ENCODE results near the gene CDH23. TPM values are rescaled to one million over a fixed set of nuclear protein-coding genes. Genes with fewer than 3 reads are reported as not detected.

The CDH23 gene
- total RNA-seq, 1 donor from 2014 or later, result 4.5 TPM

- Histone ChIP-seq H3K36me3 (no peaks in the 10 kb centered on the region), H3K27me3 (ENCODE audit: low read depth) (no peaks in the 10 kb centered on the region), H3K4me1 (peaks cover 77% of the 10 kb centered on the region), H3K27ac (replicated peaks) (peak overlapping the region; percentile 86), H3K4me3 (no peak overlapping the region), H3K9me3 (replicated peaks) (no peaks in the 10 kb centered on the region)
- no peak for TF ChIP-seq CTCF (IDR thresholded peaks at IDR 0.05; ENCODE audit: borderline replicate concordance)
- DNase-seq, result no peak
- intact Hi-C loops (cut with micrococcal nuclease), result no loop called here
These were observed 76.2 kb downstream of the CDH23 start for GRCh38 chr10:71472912-71473311.

GRCh38 chr10:71473671-71474599 is 77.2 kb downstream of the CDH23 start:
- Histone ChIP-seq H3K36me3 (no peaks in the 10 kb centered on the region), H3K4me1 (peaks cover 77% of the 10 kb centered on the region), H3K27me3 (ENCODE audit: low read depth) (no peaks in the 10 kb centered on the region), H3K27ac (replicated peaks) (peak overlapping the region; percentile 86), H3K4me3 (peak overlapping the region; percentile 3), H3K9me3 (replicated peaks) (no peaks in the 10 kb centered on the region)
- intact Hi-C loops (cut with micrococcal nuclease), result no loop called here
- peak; percentile 68 for DNase-seq
- no peak for TF ChIP-seq CTCF (IDR thresholded peaks at IDR 0.05; ENCODE audit: borderline replicate concordance)

- Histone ChIP-seq H3K27me3 (ENCODE audit: low read depth) (no peaks in the 10 kb centered on the region), H3K4me1 (peaks cover 80% of the 10 kb centered on the region), H3K9me3 (replicated peaks) (no peaks in the 10 kb centered on the region), H3K36me3 (no peaks in the 10 kb centered on the region), H3K4me3 (no peak overlapping the region), H3K27ac (replicated peaks) (peak overlapping the region; percentile 86)
- no peak for TF ChIP-seq CTCF (IDR thresholded peaks at IDR 0.05; ENCODE audit: borderline replicate concordance)
- no peak for DNase-seq
- intact Hi-C loops (cut with micrococcal nuclease), result no loop called here
These were observed 78.1 kb downstream of the CDH23 start for GRCh38 chr10:71474702-71475242.

- Histone ChIP-seq H3K4me3 (no peak overlapping the region), H3K36me3 (no peaks in the 10 kb centered on the region), H3K4me1 (peaks cover 80% of the 10 kb centered on the region), H3K9me3 (replicated peaks) (no peaks in the 10 kb centered on the region), H3K27me3 (ENCODE audit: low read depth) (no peaks in the 10 kb centered on the region), H3K27ac (replicated peaks) (peak overlapping the region; percentile 86)
- peak; percentile 37 for DNase-seq
- intact Hi-C loops (cut with micrococcal nuclease), result no loop called here
- no peak for TF ChIP-seq CTCF (IDR thresholded peaks at IDR 0.05; ENCODE audit: borderline replicate concordance)
These were observed 78.6 kb downstream of the CDH23 start for GRCh38 chr10:71475243-71475871.

GRCh38 chr10:71476228-71477011 is 79.7 kb downstream of the CDH23 start:
- no peak overlapping the region for H3K4me3 ChIP-seq
- H3K4me1 ChIP-seq, result peaks cover 80% of the 10 kb centered on the region
- no peaks in the 10 kb centered on the region for H3K9me3 ChIP-seq (replicated peaks)
- H3K27me3 ChIP-seq (ENCODE audit: low read depth), result no peaks in the 10 kb centered on the region
- TF ChIP-seq CTCF (IDR thresholded peaks at IDR 0.05; ENCODE audit: borderline replicate concordance), result no peak
- H3K36me3 ChIP-seq, result no peaks in the 10 kb centered on the region
- DNase-seq, result peak; percentile 52
- peak overlapping the region; percentile 86 for H3K27ac ChIP-seq (replicated peaks)
- intact Hi-C loops (cut with micrococcal nuclease), result no loop called here
